Measurements from ENCODE around the gene DYNLT4. TPM values are rescaled to one million over a fixed set of nuclear protein-coding genes. Genes with fewer than 3 reads are reported as not detected.
A peak's percentile ranks its signal among the peaks of the same experiment; 100 is the strongest.
"Not testable (repeated sequence)": the region's sequence is repeated elsewhere in the genome, so short reads cannot be mapped to it uniquely, and the experiment has no call there.

Gene DYNLT4
- total RNA-seq, 1 donor from 2014 or later: not detected

- DNase-seq (ENCODE audit: low spot score): no peak
Measured at GRCh38 chr1:44788120-44788860, 18.9 kb downstream of the DYNLT4 start, which contains the start of gene BEST4. BEST4 (minus strand) TSS chr1:44788170; CDS start chr1:44787705, 465 bp downstream.

GRCh38 chr1:44787506-44787905 is 19.6 kb downstream of the DYNLT4 start:
- no peak for DNase-seq (ENCODE audit: low spot score)

DNA sequence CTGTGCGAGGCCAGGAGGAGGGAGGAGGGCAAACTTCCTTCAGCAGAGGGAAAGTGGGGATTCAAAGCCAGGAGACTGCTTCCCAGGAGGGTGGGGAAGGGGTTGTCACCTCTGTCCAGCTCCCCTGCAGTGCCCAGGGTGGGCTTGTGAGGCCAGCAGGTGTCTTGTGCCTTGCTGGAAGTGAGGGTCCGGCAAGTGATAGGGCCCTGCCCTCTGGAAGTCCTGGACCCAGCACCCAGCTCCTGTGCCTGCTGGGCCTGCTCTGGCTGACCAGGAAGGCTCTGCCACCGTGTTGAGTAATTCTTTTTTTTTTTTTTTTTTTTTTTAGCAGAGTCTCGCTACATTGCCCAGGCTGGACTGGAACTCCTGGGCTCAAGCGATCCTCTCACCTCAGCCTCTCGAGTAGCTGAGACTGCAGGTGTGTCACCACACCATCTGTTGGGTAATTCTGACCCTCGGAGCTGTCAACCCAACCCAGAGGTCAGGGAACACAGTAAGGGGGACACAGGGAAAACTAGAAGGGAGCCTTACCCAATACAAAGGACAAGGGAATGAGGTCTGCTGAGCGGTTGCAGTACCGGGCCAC is 20.2 kb downstream of the DYNLT4 start:
- no peak for DNase-seq (ENCODE audit: low spot score)

GRCh38 chr1:44786138-44786840 is 20.9 kb downstream of the DYNLT4 start:
- peak; percentile 47 for DNase-seq (ENCODE audit: low spot score)

DNA sequence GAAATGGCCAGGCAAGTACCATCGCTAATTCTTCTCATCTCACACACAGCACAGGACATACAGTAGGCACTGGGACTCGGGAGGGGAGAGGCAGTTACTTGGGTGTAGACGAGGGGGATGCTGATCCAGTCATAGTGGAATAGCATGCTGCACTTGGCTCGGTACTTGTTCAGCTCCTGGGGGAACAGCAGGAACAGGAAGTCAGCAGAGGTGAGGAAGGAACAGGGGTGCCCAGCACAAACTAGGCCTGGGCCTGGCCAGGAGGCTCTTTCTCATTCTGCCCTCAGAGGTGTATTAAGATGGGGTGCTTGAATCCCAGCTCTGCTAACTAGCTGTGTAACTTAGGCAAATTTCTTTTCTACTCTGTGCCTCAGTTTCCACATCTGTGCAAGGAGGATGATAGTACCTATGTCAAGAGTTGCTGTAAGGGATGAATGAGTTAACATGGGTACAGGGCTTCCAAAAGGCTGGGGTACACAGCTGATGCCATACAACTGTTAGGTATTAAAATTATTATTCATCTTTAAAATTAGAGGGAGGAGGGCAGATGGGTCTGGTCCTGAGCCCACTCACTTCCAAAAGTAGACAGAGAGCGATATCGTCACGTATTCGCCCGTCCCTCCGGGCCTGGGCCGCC is 21.5 kb downstream of the DYNLT4 start:
- no peak for DNase-seq (ENCODE audit: low spot score)

DNA sequence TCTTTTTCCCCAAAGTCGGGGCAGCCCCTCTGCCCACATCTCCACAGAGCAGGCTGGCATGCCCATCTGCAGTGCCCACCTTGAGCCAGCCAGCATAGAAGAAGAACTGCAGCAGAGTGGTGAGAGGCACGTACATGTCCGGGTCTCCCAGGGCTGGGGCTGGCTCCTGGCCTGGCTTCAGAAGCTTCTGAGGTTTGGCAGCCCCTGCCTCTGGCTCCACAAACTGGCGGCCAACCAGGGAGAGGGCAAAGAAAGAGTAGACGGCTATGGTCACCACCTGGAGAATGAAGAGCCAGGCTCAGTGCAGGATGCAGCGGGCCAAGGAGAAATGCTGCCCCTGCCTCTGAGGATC is 22.1 kb downstream of the DYNLT4 start:
- no peak for DNase-seq (ENCODE audit: low spot score)

- DNase-seq (ENCODE audit: low spot score): no peak
Measured at GRCh38 chr1:44784094-44785028, 22.8 kb downstream of the DYNLT4 start.

GRCh38 chr1:44783697-44784093 is 23.5 kb downstream of the DYNLT4 start:
- DNase-seq (ENCODE audit: low spot score): no peak

- no peak for DNase-seq (ENCODE audit: low spot score)
Measured at GRCh38 chr1:44780583-44781121, 26.5 kb downstream of the DYNLT4 start.

DNA sequence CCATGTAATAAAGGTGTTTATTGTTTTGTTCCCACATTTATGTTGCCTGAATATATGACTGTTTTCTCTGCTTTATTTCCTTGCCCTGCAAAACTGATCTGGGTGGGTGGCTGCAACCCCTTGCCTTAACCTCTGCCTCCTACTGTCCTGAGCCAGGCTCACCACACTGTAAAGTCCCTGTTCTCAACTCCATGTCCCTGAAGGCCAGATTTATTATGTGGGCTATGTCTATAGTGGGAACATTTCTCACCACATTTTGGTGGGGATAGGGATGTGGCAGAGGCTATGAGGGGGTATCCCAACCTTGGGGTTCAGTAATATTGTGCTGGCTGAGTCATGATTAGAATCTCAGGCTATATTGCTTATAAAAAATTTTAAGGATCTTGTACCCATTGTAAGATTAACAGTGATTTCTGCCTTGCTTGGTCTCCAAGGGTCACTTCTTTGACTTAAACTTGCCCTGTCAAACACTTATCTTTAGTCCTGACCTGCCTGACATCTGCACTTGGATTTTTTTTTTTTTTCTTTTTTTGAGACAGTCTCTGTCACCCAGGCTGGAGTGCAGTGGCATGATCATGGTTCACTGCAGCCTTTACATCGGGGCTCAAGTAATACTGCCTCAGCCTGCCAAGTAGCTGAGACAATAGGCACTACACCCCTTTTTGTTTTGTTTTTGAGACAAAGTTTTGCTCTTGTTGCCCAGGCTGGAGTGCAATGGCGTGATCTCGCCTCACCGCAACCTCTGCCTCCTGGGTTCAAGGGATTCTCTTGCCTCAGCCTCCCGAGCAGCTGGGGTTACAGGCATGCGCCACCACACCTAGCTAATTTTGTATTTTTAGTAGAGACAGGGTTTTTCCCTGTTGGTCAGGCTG is 28.2 kb downstream of the DYNLT4 start:
- no peak for DNase-seq (ENCODE audit: low spot score)

DNA sequence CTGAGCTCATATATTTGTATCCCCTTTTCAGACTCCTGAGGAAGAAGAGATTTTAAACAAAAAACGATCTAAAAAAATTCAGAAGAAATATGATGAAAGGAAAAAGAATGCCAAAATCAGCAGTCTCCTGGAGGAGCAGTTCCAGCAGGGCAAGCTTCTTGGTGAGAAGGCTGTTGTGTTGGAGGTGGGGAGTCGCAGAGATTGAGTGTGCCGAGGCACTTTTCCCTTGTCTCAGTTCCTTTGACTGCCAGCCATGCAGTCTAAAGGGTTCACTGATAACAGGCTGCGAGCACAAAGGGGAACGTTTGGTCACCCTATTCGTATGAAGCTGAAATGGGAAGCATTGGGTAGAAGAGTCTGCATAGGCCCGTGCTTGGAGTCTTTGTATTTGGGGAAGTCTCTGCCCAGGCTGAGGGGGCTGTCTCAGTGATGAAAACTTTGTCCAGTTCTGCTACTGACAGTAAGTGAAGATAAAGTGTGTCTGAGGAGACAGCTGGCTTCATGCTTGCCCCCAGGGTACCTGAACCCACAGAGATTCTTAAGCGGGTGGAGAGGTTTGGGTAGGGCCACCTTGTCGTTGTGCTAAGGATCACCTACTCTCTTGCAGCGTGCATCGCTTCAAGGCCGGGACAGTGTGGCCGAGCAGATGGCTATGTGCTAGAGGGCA is 29.0 kb downstream of the DYNLT4 start:
- DNase-seq (ENCODE audit: low spot score): no peak

- DNase-seq (ENCODE audit: low spot score): no peak
Measured at GRCh38 chr1:44777547-44777946, 29.6 kb downstream of the DYNLT4 start.

DNA sequence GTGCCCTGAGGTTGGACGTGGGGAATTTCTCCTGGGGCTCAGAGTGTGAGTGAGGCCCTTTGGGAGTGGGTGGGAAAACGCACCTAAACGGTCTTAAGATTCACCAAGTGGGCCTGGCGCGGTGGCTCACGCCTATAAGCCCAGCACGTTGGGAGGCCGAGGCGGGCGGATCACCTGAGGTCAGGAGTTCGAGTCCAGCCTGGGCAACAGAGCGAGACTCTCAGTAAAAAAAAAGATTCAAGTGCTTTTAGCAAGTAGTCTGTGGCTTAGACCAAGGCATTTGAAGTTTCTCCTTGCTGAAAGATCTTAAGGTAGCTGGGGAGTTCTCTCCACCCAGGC is 30.5 kb downstream of the DYNLT4 start:
- no peak for DNase-seq (ENCODE audit: low spot score)

- DNase-seq (ENCODE audit: low spot score): no peak
Measured at GRCh38 chr1:44775930-44776729, 31.0 kb downstream of the DYNLT4 start.

DNA sequence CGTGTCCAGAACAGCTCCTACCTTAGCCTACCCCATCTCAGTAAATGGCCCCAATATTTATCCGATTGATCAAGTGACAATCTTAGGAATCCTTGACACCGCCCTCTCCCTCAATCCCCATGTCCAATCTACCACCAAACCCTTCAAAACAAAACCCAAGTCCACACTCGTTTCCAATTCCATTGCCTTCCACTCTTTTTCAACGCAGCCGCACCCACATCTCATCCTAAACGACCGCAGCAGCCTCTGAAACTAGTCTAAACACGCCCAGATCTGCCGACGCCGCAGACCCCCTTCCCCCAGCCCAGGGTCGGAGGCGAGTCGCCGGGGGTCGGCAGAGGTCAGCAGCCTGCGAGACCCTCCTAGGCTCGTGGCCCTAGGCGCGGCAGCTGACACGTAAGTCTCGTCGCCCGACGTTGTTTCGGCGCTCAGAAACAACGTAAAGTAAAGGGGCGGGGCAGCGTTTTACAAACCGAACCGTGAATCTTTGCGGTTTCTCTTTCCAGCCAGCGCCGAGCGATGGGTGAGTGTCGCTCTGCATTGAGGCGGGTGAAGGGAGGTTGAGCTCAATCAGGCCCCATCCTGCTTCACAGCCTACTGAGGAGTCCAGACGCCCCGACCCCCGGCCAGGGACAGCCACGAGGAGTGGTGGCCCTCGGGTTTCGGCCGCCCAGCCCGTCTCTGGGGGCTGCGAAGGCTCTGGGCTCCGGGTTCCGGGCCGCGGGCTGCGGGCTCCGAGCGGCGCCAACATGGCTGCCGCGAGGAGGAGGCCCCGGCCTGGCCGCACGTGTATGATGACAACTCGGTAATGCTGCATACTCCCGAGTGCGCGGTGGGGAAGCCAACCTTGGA is 31.8 kb downstream of the DYNLT4 start, which contains the start of gene RPS8:
RPS8 (plus strand) TSS at position 463 of the 852 bp plus-strand sequence; CDS start at position 520, 57 bp downstream.
- peak; percentile 97 for DNase-seq (ENCODE audit: low spot score)

DNA sequence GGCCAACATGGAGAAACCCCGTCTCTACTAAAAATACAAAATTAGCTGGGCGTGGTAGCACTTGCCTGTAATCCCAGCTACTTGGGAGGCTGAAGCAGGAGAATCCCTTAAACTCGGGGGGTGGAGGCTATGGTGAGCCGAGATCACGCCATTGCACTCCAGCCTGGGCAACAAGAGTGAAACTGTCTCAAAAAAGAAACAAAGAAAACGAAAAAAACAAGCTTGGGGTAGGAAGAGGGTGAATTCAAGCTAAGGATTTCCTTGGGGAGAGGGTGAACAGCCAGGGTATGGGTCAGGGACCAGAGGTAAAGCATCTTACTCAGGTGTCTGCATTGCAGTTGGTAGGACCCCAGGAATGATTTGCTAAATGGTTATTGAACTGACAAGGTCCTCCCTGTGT is 40.7 kb downstream of the DYNLT4 start:
- DNase-seq (ENCODE audit: low spot score): not testable (repeated sequence)

- DNase-seq (ENCODE audit: low spot score): no peak
Measured at GRCh38 chr1:44760876-44761275, 46.3 kb downstream of the DYNLT4 start.

- DNase-seq (ENCODE audit: low spot score): no peak
Measured at GRCh38 chr1:44759077-44759476, 48.1 kb downstream of the DYNLT4 start.

All from umbilical cord (tissue), 2 donors.